ENCODE measurements around the gene CCDC81.

CCDC81 gene

GRCh38 chr11:86469491-86470388 lies 95.1 kb downstream of the CCDC81 start:
- no peak for DNase-seq

Data from NCI-H1092 treated with DMSO at 0.1 percent for 48 hours (cell line).